NCI-H2196 treated with DMSO at 0.1 percent for 48 hours (cell line): ENCODE results near the gene ANO9.

Source experiments
- DNase-seq: peaks from one replicate; lab custom pipeline; 2025; ENCODE audit not compliant: unreplicated experiment; lab: John Stamatoyannopoulos, UW

The ANO9 gene, protein sequence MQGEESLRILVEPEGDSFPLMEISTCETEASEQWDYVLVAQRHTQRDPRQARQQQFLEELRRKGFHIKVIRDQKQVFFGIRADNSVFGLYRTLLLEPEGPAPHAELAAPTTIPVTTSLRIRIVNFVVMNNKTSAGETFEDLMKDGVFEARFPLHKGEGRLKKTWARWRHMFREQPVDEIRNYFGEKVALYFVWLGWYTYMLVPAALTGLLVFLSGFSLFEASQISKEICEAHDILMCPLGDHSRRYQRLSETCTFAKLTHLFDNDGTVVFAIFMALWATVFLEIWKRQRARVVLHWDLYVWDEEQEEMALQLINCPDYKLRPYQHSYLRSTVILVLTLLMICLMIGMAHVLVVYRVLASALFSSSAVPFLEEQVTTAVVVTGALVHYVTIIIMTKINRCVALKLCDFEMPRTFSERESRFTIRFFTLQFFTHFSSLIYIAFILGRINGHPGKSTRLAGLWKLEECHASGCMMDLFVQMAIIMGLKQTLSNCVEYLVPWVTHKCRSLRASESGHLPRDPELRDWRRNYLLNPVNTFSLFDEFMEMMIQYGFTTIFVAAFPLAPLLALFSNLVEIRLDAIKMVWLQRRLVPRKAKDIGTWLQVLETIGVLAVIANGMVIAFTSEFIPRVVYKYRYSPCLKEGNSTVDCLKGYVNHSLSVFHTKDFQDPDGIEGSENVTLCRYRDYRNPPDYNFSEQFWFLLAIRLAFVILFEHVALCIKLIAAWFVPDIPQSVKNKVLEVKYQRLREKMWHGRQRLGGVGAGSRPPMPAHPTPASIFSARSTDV

GRCh38 chr11:441418-442274 lies at the start of gene ANO9:
Gene ANO9 (minus strand): TSS chr11:442011. CDS start chr11:441926, 85 bp downstream.
- peak; percentile 63 for DNase-seq

DNA sequence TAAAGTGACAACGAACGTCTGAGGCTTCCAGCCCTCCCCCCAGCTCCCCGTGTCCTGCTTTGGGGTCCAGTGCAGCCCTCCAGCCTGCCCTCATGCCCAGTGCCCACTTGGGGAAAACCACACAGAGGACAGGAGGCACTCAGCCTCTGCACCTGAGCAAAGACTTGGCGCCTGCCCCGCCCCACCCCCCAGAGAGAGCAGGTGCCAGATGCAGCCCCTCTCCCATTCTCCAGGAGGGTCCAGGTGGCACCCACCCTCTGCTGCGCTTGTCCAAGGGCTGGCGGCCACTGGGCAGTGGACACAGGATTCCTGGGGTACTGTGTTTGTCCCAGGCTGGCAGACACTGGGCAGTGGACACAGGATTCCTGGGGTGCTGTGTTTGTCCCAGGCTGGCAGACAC lies 49.5 kb upstream of the ANO9 start:
- DNase-seq = no peak

DNA sequence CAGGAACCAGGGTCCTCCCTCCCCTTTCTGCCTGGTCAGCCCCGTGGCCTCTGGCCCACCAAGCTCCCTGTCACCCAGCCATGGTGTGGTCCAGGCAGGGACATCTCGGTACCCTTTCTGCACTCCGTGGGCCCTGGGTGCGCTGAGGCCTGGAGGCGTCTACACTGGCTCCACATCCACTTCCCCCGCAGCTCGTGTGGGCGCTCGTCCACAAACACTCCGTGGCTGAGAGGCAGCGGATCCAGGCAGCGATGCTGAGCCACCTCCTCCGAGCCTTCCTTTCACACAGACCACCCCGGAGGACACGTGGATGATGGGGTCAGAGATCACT lies 49.1 kb upstream of the ANO9 start:
- DNase-seq = no peak

GRCh38 chr11:490186-490929 lies 48.5 kb upstream of the ANO9 start:
- no peak for DNase-seq

DNA sequence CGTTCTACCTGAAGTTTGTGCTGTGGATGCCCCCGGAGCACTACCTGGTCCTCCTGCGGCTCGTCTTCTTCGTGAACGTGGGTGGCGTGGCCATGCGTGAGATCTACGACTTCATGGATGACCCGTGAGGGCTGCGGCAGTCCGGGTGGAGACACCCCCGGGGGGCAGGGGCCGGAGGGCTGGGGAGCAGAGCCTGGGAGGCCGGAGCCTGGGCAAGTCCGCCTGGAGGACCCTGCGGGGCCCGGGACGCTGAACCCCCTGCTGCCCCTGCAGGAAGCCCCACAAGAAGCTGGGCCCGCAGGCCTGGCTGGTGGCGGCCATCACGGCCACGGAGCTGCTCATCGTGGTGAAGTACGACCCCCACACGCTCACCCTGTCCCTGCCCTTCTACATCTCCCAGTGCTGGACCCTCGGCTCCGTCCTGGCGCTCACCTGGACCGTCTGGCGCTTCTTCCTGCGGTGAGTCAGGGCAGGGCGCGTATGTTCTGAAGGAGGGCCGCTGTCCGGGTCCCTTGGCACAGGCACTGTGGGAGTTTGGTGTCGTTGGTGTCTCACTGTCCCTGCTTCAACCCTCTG lies 47.9 kb upstream of the ANO9 start:
- no peak for DNase-seq

- no peak for DNase-seq
These were observed 47.2 kb upstream of the ANO9 start for GRCh38 chr11:488992-489391.

GRCh38 chr11:488579-488978 lies 46.8 kb upstream of the ANO9 start:
- no peak for DNase-seq

- DNase-seq = no peak
These were observed 46.3 kb upstream of the ANO9 start for GRCh38 chr11:488062-488461.

GRCh38 chr11:487571-488021 lies 45.8 kb upstream of the ANO9 start:
- DNase-seq = no peak

DNA sequence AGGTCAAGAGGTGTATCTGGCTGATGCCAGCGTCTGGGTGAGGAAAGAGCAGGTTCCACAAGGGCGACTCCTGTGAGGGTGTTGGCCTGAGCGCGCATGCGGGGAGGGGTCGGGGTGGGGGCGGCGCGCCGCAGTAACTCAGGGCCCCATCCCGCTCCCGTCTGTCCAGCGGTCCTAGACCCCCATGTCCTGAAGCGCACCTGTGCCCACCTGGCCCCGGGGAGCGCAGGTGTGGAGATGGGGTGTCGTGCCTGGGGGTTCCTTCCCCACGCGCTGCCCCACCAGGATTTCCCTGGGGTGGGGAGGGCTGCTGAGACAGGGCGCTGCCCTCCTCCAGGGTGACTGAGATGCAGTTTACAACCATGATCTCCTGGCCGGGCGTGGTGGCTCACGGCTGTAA lies 44.4 kb upstream of the ANO9 start:
- DNase-seq = no peak

- DNase-seq = no peak
These were observed 42.8 kb upstream of the ANO9 start for GRCh38 chr11:484616-485015.

- no peak for DNase-seq
These were observed 37.5 kb upstream of the ANO9 start for GRCh38 chr11:479311-479710.

GRCh38 chr11:477052-477715 lies 35.4 kb upstream of the ANO9 start:
- no peak for DNase-seq

GRCh38 chr11:476416-476815 lies 34.6 kb upstream of the ANO9 start:
- DNase-seq = no peak

GRCh38 chr11:475941-476340 lies 34.1 kb upstream of the ANO9 start:
- DNase-seq = no peak

- no peak for DNase-seq
These were observed 33.2 kb upstream of the ANO9 start for GRCh38 chr11:474914-475506.

DNA sequence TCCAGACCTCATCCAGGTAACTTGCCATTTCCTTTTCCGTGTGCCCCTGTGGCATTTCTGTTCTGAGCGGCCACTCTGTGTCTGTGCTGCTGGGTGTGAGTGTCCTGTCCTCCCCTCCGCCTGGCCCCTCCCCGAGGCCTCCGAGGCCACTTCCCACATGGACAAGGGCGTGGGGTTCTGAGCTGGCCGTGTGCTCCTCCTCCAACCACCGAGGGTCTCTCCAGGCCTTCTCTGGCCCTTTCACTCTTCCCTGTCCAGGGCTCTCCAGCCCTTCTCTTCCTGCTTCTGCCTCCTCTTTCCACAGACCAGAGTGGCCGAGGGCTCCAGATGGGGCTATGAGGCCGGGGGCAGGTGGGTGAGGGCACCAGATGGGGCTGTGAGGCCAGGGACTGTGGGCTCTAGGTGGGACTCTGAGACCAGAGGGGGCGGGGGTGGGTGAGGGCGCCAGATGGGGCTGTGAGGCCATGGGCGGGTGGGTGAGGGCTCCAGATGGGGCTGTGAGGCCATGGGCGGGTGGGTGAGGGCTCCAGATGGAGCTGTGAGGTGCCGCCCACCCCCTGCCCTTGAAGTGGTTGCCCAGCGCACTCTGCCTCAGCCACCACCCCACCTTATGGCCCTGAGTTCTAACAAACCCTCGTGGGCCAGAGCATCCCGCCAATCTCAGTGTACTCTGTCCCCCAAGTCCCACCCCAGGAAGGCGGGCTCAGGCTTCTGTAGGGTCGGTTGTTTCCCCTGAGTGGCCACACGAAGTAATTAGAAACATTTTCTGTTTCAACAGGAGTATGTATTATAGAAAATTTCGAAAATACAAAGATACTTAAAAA lies 32.4 kb upstream of the ANO9 start:
- no peak for DNase-seq

DNA sequence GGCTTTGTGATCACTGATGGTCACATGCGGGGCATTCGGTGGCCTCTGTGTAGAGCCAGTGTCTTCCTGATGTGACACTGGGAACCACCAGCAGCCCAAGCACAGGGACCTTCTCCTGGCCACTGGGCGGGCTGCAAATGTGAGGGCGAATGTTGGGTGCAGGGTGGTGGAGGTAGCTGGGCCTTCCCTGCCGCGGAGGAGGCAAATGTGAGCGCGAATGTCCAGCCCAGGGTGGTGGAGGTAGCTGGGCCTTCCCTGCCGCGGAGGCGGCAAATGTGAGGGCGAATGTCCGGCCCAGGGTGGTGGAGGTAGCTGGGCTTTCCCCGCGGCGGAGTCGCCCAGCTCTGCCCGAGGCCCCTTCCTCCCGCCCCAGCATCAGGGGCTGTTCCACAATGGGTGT lies 31.6 kb upstream of the ANO9 start:
- no peak for DNase-seq

DNA sequence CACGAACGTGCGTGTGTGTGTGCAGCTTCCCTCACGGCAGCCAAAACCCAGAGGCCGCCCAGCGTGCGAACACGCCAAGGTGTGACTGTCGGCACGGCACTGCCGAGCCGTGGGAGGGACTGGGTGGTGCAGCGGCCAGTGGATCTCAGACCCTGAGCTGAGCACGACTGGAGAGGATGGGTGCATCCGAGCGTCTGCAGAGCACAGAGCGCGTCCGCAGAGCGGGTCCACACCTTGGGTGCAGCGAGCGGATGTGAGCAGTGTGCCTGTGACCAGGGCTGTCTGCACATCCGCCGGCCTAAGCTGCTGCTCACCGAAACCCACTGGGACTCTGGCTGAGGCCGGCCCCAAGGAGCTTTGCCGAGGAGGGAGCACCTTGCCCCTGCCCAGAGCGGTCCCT lies 31.0 kb upstream of the ANO9 start:
- no peak for DNase-seq
